Activated T-cell treated with anti-CD3 and anti-CD28 coated beads, Interleukin-2, amount 50 U/mL, for 48 hours (primary cell): ENCODE measurements around the gene CAST.
"Not testable (repeated sequence)": the region's sequence is repeated elsewhere in the genome, so short reads cannot be mapped to it uniquely, and the experiment has no call there.

ENCODE experiments used
- DNase-seq, 2 experiments: peaks; one replicate each; pipeline ENCODE4 v3.0.0-alpha.2; 2020

Gene CAST, protein sequence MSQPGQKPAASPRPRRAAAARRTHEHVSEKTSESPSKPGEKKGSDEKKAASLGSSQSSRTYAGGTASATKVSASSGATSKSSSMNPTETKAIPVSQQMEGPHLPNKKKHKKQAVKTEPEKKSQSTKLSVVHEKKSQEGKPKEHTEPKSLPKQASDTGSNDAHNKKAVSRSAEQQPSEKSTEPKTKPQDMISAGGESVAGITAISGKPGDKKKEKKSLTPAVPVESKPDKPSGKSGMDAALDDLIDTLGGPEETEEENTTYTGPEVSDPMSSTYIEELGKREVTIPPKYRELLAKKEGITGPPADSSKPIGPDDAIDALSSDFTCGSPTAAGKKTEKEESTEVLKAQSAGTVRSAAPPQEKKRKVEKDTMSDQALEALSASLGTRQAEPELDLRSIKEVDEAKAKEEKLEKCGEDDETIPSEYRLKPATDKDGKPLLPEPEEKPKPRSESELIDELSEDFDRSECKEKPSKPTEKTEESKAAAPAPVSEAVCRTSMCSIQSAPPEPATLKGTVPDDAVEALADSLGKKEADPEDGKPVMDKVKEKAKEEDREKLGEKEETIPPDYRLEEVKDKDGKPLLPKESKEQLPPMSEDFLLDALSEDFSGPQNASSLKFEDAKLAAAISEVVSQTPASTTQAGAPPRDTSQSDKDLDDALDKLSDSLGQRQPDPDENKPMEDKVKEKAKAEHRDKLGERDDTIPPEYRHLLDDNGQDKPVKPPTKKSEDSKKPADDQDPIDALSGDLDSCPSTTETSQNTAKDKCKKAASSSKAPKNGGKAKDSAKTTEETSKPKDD

DNA sequence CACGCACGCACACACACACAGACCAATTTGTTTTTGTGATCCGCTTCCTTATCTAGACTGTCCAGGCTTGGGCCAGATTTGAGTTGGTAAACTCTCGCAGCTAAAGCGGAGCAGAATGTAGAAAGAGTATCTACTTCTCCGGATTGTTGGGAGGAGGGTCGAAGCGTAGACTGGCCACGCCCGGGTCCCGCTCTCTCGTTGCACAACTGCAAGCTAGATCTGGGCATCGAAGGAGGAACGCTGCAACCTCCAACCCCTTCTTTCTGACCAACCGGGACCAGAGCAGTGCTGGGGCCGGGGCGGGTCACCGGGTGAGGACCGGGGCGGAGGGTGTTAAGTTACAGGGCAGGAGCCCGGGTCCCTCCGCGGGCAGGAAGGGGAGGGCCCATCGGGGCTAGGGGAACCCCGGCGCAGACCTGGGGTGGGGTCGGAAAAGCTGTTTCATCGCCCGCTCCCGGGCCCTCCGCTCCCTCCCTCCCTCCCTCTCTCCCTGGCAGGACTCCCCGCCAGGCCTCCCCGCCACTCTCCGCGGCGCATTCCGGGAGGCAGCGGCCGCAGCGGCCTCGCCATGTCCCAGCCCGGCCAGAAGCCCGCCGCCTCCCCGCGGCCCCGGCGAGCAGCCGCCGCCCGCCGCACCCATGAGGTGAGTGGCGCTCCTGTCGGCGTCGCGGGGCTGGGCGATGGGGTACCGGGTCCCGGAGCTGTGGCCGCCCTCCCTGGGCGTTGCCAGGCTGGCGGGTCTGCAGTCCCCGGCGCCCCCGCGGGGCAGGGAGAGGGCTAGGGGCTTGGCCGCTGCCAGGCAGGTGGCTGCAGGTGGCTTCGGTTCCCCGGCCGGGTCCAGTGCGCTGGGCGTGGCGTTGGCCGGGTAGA is at the start of gene CAST:
Gene CAST (plus strand): TSS at position 522 of the 870 bp plus-strand sequence. CDS start 47 bp downstream, at position 569.
- DNase-seq = peak; percentile 82 to 88

DNA sequence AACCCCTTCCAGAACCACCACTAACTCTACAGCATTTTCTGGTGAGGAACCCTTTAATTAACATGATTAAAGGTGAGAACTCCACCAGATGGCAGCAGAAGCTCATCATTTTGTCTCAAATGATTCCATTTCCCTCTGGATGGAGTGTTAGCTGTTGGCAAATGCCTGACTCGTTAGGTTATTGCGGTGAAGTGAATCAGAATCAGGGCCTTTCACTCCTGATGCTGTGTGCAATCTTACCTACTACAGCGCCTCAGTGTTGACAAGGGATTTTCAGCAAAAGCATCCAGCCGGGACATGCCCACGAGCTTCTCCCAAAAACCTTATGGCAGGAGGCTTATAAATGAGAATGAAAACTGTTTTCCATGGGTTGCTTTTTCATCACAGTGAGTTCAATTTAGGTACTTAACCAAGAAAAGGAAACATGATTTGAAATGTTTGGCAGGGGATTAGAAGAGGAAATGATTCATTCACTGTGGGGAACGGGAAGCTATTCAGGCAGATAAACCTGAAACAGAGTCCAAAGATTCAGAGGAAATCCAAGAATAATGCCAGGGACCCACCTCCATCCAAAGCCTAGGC is 48.0 kb upstream of the CAST start:
- DNase-seq = peak; percentile 43

DNA sequence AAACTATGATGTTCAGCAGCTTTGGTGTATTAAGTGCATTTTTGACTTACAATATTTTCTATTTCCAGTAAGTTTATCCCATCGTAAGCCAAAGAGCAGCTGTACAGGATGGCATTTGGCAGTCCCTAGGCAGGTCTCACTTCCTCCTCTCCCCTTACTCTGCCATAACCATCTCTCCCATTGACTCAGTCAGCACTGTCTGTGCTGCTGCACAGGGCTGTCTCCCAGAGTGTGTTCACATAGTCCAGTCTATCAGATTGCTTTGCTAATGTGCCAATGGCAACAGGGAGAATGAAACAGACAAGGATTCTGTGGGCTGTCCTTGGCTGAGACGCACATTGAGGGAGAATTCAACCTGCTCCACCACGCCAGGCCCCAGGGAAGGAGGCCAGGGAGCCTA is 47.0 kb upstream of the CAST start:
- no peak for DNase-seq

DNA sequence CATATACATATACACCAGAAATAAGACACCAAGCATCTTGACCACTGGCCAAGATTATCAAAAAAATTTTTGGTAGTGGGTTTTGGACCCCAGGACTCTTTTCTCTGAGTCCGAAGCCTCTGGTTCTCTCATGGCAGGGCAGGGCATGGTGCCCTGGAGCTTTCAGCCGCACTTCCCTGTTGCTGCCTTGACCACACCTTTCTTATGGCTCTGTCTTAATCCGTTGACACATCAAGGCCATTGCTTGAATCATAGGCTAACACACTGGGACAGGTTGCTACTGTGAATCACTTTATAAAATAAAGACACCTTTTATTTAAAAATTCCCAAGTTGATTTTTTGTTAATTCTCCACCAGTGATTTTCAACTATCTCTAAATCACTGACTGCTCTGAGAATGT is 45.4 kb upstream of the CAST start:
- DNase-seq = no peak

DNA sequence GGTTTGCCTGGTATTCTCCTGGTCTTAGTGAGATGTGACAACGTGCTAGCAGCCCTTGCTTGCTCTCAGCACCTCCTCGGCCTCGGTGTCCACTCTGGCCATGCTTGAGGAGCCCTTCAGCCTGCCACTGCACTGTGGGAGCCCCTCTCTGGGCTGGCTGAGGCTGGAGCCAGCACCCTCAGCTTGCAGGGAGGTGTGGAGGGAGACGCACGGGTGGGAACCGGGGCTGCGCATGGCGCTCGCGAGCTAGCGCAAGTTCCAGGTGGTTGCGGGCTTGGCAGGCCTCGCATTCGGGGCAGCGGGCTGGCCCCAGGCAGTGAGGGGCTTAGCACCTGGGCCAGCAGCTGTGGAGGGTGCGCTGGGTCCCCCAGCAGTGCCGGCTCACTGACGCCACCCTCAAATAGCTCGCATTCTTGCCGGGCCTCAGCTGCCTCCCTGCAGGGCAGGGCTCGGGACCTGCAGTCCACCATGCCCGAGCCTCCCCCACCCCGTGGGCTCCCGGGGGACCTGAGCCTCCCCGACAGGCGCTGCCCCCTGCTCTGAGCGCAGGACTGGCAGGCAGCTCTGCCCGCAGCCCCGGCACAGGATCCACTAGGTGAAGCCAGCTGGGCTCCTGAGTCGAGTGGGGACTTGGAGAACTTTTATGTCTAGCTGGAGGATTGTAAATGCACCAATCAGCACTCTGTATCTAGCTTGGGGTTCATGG is 43.7 kb upstream of the CAST start:
- not testable (repeated sequence) for DNase-seq

DNA sequence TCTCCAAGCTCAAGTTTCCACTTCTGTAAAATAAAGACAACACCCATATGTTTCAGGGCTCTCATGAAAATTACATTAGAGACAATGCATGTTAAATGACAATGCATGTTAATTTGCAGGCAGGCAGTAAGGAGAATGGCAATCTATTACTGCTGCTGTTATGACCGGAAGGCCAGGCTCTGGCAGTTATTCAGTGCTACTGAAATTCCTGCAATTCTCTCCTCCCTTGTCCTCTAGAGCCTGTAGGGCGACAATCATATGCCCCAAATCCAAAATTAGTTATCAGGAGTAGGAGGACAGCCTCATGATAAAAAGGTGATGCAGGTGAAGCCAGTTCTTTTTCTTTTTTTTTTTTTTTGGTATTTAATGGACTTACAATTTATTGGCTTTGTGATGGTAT is 42.2 kb upstream of the CAST start:
- no peak for DNase-seq

DNA sequence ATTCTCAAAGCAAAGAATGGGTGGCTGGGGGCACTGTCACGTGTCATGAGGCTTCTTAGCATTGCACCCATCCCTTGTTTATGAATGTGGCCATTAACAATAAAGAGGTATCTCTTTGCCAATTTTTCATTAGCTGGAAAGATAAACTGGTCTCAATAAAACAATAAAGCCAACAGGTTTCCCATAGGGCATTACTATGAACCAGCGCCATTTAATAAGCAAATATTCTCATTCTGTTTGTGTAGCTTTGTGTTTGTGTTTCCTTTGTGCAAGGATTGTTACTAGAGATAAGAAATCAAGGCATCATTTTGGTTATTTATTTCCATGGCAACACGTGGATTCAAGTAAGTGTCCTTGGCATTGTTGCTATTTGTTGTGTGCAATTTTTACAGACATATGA is 37.6 kb upstream of the CAST start:
- no peak for DNase-seq

DNA sequence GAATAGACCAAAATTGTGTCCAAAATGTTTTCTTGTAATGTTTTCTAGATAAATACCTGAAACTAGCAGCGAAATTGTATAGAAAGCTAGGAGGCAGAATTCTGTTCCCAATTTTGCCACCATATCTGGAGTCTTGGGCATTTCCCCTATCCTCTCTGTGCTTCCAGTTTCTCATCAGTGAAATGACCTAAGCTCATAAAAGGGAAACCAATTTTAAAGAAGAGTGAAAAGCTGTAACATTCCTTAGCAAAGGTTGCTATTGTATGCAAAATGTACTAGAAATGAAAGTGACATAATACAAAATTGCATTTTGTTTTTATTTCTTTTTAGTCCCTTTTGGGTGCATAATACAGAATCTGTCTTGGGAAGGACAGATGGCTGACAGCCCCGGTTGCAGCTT is 36.8 kb upstream of the CAST start:
- DNase-seq = no peak

DNA sequence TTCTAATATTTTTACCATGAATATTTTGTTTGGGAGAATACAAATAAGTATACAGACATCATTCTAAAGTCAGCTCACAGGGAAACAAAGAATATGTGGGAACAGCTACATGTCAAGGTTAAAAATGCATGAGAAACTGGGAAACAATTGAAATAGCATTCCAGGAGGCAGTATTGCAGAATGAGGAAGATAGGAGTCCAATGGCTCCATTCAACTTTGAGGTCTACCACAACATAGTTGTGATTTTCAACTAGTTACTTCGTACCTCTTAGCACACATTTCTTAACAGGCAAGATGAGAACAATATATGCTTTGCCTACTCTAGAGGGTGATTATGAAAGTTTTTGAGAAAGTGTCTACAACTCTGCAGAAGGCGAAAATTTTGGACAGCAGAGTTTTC is 35.2 kb upstream of the CAST start:
- DNase-seq = no peak

DNA sequence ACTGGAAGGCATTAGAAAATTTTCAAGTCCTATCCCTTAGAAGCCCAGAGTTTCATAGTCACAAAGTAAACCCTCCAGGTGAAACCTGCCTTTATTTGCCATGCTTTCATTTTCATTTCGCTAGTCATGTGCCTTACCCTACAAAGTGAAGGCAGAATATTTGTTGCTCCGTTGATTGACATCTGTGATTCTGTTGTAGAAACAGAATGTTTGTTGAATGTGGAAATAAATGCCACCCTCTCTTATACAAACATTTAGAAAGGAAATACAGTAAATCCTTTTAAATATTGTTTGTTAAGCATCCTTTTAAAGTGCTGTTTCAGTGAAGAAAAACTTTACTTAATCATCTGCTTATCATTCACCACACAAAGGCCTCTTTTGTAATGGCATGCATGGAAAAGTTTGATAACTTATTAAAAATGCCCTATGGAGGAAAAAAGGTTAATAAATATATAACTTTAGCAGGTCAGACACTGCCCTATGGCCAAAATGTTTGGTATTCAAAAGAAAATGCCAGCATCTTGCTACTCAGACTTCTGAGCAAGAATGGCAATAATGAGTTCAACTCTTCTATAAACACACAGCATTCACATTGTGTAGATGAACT is 34.3 kb upstream of the CAST start:
- no peak for DNase-seq

DNA sequence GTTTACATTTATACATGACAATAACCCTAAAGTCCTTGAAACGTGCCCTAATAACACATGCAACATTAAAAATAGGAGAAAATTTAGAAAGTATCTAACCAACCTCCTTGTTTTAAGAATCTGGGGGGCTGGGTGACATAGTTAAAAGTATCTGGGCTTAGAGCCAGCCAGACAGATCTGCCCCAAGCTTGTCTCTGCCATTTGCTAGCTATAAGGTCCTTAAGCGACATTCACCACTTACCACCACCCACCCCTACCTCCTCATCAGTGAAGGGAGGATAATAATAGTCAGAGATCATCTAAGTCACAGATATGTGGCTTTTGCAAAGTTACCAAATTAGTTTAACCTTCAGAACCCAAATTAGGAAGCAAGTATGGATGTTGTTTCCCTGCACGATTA is 33.8 kb upstream of the CAST start:
- no peak for DNase-seq

DNA sequence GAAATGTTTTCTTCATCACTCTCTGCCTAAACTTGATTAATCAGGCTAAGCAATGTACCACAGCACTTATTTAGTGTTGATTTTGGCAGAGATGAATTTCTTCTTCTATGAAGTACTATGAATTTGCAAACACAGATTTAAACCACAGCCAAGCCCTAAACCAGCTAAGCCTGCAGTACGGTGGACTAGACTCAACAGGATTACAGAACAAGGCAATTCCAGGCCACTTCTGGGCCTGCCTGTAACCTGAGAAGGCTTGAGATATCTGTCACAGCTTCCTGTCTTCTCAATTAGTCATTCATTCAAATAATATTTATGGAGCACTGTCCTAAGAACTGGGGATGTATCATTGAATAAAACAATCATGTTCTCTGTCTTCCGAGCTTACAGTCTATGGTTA is 32.4 kb upstream of the CAST start:
- no peak for DNase-seq

DNA sequence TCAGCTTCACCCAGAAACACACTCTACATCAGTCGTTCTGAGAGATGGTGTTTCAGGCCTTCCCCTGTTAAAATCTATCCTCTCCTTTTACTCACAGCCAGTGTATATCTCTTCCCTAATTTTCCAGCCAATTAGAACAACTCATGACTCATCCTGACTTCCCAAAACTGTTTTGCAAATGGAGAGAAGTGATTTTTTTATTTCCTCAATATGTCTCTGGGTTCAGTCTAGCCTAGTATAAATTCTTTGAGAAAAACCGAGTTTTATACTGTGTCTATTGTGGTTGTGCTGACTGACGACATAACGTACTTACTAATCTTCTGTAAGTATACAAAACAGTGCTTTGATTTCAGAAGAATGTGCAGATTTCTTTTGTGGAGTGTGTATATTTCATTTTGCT is 28.4 kb upstream of the CAST start:
- no peak for DNase-seq

DNA sequence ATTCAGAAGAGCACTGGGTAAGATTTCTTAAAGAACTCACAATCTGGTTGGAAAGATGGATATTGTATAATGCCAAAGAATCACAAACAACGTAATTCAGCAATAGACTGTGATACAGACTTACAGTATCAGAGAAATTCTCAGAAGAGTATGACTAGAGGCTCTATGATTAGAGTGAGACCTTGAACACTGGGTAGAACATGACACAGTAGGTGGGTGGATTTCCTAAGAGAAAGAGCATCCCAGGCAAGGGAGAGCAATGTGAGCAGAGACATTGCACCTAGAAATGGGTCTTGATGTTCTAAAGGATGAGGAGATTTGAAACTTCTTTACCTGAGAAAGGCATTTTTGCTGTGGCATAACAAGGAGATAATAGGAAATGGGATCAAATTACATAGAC is 27.3 kb upstream of the CAST start:
- no peak for DNase-seq

DNA sequence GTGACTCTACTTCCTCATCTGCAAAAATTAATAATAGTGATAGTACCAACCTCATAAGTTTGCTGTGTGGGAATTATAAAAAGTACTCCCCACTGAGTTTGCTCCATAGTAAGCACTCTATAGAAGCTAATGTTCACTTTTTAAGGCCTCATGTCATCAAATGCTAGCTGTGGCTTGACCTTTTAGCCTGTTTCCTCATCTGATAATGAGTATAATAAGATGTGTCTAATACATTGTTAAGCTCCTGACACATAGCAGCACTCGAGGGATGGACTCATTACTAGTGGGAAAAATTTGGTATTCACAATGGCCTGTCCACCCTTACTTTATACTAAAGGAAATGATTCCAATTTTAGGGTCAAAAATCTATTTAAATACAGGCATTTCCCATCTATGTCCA is 26.1 kb upstream of the CAST start:
- no peak for DNase-seq

DNA sequence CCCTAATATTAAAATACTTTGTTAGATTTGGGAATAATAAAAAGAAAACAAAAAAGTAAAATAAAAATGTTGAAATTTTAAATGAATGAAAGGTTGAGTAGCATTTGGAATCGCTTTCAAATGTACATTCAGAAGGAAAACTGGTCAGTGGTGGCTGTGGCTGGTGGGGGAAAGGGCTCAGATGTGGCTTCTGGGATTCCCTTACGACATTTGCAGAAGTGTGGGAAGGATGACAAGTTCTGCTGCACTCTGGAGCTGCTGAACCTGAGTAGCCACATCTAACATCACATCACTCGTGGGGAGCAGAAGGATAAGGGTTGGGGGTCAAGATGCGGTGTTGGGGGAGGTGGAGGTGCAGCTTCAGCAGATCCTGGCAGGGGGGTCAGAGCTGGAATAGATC is 25.6 kb upstream of the CAST start:
- DNase-seq = no peak

DNA sequence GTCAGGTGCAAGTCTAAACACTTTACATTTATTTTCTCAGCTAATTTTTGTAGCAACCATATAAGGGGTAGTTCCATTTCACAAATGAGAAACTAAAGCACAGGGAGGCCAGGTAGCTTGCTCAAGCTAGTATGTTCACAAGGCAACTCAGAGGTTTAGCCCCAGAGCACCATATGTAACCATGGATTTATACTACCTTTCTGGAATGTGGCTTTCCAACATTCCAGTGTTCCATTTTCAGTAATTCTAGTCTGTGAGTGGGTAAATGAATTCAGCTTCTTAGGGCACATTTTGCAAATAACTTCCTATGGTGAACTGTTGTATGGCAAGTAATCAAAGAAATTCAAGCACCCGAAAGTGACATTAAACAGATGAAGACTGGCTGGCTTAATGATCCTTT is 25.0 kb upstream of the CAST start:
- DNase-seq = no peak

DNA sequence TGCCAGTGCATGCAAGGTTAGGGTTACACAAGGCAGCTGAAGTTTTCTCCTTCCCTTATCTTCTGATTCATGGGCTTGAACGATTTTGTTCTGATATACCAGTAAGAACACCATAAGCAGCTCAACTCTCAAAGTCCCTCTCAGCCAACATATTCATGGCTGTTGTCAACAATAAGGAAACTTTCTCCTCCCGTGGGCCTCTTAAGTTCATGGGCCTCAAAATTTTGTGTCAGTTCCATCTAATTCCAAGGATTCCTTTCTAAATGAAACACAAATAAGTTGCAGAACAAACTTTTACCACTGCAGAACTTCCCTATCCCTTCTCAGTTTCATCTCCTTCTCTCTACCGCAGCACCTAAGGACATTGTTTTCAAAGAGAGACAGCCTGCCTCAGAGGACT is 23.6 kb upstream of the CAST start:
- DNase-seq = no peak

DNA sequence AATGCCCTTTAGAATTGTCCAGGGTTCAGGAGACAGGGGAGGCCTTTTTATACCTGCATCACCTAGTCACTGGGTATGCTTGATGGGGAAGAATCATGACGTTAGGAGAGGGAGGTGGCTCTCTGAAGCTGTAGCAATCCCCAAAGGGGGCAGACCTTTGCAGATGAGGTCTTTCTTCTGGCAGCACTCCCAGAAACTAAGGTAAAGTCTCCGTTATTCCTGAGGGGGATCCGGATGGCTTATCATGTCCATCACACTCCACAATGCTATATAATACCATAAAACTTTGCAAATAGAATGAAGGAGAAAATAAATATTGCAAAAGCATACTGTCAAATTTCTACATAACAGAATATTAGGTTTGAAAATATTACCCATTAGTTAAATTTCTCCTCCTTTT is 21.5 kb upstream of the CAST start:
- no peak for DNase-seq

DNA sequence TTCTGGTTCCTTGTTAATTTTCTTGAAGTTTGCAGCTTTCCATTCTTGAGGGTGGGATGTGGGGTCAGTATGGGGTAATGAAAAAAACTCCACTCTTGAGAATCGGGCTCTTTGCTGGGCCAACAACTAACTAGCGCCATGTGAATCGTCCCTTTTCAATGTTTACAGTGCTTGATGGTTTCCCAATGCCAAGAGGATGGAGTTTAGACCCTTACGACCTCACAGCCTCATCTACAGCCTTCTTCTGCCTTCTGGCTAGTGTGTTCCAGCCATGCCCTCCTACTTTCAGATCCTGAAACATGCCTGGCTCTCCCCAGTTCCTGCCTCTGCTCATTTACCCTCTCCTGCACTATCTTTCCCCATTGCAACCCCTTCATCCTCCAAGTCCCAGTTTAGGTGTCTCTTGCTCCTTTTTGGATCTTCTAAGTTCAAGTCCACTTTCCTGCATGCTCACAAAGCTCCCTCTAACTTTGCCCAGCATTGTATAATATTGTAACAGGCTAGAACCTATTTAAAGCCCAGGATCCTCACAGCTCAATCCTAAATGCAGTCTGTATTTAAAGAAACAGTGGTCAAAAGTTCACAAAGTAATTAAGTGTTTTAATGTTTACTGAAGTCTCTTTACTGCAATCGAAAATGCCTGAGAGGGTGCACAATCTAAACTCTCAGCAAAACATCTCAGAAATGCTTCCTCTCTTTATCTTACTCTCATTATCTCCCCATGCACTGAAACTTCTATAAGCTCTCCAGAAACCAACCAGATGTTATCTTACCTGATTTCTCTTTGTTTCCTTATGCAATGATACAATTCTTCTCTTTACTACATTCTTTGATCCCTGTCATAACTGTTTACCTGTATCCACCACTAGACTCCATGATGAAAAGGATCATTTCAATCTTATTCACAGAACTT is 20.6 kb upstream of the CAST start:
- no peak for DNase-seq

DNA sequence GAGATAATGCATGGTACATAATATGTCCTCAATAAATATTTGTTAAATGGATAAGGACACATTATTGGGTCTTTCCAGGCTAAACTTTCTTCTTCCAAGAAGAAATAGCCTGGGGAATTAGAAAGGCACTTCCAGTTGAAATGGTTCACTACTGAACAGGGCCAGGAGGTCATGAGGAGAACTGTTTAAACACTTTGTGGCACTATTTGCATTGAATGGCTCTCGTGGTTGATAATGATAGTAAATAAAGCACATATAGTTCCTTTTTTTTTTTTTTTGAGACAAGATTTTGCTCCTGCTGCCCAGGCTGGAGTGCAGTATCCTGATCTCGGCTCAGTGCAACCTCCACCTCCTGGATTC is 19.9 kb upstream of the CAST start:
- DNase-seq = no peak
